ENCODE results near the gene CORO2A.
A peak's percentile ranks its signal among the peaks of the same experiment; 100 is the strongest.

GRCh38 chr9:98118640-98119601 lies 73.5 kb downstream of the CORO2A start, which contains the start of gene TRIM14:
- TF ChIP-seq CTCF (IDR thresholded peaks at IDR 0.05) (no peak), POLR2AphosphoS5 (IDR thresholded peaks at IDR 0.05; ENCODE audit: insufficient read depth in 1 of 2, low read depth in 1 of 2) (peak in 1 of 2 donors; percentile 46)

Measured in vagina (tissue), 2 donors.